ENCODE results near the gene ZCCHC14. TPM values are rescaled to one million over a fixed set of nuclear protein-coding genes. Genes with fewer than 3 reads are reported as not detected.

Gene ZCCHC14
- total and polyA plus RNA-seq, 4 donors, result 7.4 to 31.1 (median 19.3) TPM

DNA sequence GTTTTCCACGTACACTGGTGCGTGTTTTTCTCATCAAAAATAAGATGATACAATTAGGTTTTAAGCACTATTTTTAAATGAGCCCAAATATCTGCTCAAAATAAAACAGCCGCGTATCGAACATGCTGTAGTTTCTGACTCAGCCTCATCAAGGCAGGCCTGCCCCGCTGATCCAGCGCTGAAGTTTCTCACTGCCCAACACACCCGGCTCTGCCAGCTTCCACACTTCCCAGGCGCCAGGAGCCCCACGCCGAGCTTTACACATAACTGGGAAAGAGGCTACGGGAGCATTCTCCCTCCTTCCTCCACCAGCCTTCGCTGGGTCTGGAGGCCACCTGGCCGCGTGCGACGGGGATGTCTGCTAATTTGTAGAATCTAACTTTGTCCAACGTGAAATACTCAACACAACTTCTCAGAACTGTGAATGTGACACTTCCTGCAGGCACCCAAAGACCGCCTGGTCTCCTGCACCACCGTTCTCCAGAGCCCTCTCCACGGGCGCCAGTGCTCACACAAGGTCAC lies 58.6 kb downstream of the ZCCHC14 start:
- Histone ChIP-seq H3K4me1 (ENCODE audit: control insufficient read depth in 5 of 5, insufficient read depth in 5 of 5, low read length in 5 of 5) (peaks cover 0 to 23% (median 10%) of the 10 kb centered on the region in 5 donors), H3K27ac (ENCODE audit: low read depth in 1 of 2, low read length in 1 of 2) (no peak overlapping the region), H3K4me3 (no peak overlapping the region), H3K9ac (ENCODE audit: insufficient read depth in 1 of 2, low read length in 2 of 2) (no peak overlapping the region), H3K27me3 (ENCODE audit: control insufficient read depth in 3 of 3, insufficient read depth in 3 of 3, low read length in 2 of 3) (no peaks in the 10 kb centered on the region), H3K9me3 (ENCODE audit: control insufficient read depth in 4 of 4, insufficient read depth in 3 of 4, low read length in 3 of 4) (no peaks in the 10 kb centered on the region), H3K36me3 (ENCODE audit: control insufficient read depth in 4 of 4, insufficient read depth in 4 of 4, low read length in 4 of 4) (peaks cover 2 to 13% (median 4%) of the 10 kb centered on the region in 4 donors)
- 96 to 98% methylated on average over 22 of the region's 22 CpGs for WGBS, 2 donors
- no peak for TF ChIP-seq CTCF (IDR thresholded peaks at IDR 0.05; ENCODE audit: control extremely low read depth, extremely low read depth)
- ATAC-seq (ENCODE audit: insufficient read depth, low FRiP score) (no peak), DNase-seq (no peak)

DNA sequence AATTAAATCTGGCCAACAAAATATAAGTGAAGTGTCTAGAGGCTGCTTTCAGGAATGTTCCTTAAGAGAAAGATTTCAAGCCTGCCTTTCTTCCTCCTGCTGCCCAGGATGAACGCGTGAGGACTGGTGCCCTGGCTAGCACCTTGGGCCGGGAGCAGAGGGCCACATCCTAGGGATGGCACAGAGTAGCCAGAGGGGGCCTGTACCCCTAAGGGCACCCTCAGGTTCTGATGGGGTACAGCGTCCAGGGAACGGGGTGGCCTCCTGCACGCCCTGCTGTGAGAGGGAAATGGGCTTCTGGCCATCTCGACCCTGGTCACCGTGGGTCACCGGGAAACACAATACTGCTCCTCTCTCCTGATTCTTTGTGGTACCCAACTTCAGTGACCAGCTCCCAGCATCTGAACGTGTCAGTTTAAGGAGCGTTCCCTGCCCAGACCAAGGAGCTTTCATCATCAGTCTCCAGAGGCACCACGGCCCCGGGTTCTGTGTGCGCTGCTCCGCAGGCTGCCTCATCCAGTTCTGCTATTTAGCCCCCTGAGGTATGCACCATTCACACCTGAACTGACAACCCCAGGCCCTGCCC lies 60.4 kb downstream of the ZCCHC14 start:
- 95% methylated on average over 15 of the region's 15 CpGs for WGBS, 2 donors
- DNase-seq, result no peak
- H3K27ac ChIP-seq (ENCODE audit: low read depth in 1 of 2, low read length in 1 of 2), result no peak overlapping the region
- no peak overlapping the region for H3K4me3 ChIP-seq
- no peaks in the 10 kb centered on the region for H3K27me3 ChIP-seq (ENCODE audit: control insufficient read depth in 3 of 3, insufficient read depth in 3 of 3, low read length in 2 of 3)
- no peak for ATAC-seq (ENCODE audit: insufficient read depth, low FRiP score)
- no peak for TF ChIP-seq CTCF (IDR thresholded peaks at IDR 0.05; ENCODE audit: control extremely low read depth, extremely low read depth)
- no peaks in the 10 kb centered on the region for H3K9me3 ChIP-seq (ENCODE audit: control insufficient read depth in 4 of 4, insufficient read depth in 3 of 4, low read length in 3 of 4)
- peaks cover 0 to 17% (median 5%) of the 10 kb centered on the region in 5 donors for H3K4me1 ChIP-seq (ENCODE audit: control insufficient read depth in 5 of 5, insufficient read depth in 5 of 5, low read length in 5 of 5)
- H3K9ac ChIP-seq (ENCODE audit: insufficient read depth in 1 of 2, low read length in 2 of 2), result no peak overlapping the region
- H3K36me3 ChIP-seq (ENCODE audit: control insufficient read depth in 4 of 4, insufficient read depth in 4 of 4, low read length in 4 of 4), result peaks cover 2 to 14% (median 5%) of the 10 kb centered on the region in 4 donors

- Histone ChIP-seq H3K27me3 (ENCODE audit: control insufficient read depth in 3 of 3, insufficient read depth in 3 of 3, low read length in 2 of 3) (no peaks in the 10 kb centered on the region), H3K9ac (ENCODE audit: insufficient read depth in 1 of 2, low read length in 2 of 2) (no peak overlapping the region), H3K36me3 (ENCODE audit: control insufficient read depth in 4 of 4, insufficient read depth in 4 of 4, low read length in 4 of 4) (peaks cover 0 to 15% (median 5%) of the 10 kb centered on the region in 4 donors), H3K27ac (ENCODE audit: low read depth in 1 of 2, low read length in 1 of 2) (peak overlapping the region in 1 of 2 donors; percentile 41), H3K4me3 (no peak overlapping the region), H3K9me3 (ENCODE audit: control insufficient read depth in 4 of 4, insufficient read depth in 3 of 4, low read length in 3 of 4) (no peaks in the 10 kb centered on the region), H3K4me1 (ENCODE audit: control insufficient read depth in 5 of 5, insufficient read depth in 5 of 5, low read length in 5 of 5) (peaks cover 0 to 17% (median 5%) of the 10 kb centered on the region in 5 donors)
- no peak for TF ChIP-seq CTCF (IDR thresholded peaks at IDR 0.05; ENCODE audit: control extremely low read depth, extremely low read depth)
- ATAC-seq (ENCODE audit: insufficient read depth, low FRiP score), result no peak
- WGBS, 2 donors, result 74 to 86% methylated on average over 7 of the region's 7 CpGs
- no peak for DNase-seq
Measured at GRCh38 chr16:87431926-87432325, 60.9 kb downstream of the ZCCHC14 start.

Measured in lung (tissue), 12 donors.